Measurements from ENCODE around the gene ZNF217. TPM values are rescaled to one million over a fixed set of nuclear protein-coding genes. Genes with fewer than 3 reads are reported as not detected.
A peak's percentile ranks its signal among the peaks of the same experiment; 100 is the strongest.
"Not testable (repeated sequence)": the region's sequence is repeated elsewhere in the genome, so short reads cannot be mapped to it uniquely, and the experiment has no call there.

ZNF217 gene
- total RNA-seq, 2 experiments from 2014 or later: 83.5 to 87.4 TPM

DNA sequence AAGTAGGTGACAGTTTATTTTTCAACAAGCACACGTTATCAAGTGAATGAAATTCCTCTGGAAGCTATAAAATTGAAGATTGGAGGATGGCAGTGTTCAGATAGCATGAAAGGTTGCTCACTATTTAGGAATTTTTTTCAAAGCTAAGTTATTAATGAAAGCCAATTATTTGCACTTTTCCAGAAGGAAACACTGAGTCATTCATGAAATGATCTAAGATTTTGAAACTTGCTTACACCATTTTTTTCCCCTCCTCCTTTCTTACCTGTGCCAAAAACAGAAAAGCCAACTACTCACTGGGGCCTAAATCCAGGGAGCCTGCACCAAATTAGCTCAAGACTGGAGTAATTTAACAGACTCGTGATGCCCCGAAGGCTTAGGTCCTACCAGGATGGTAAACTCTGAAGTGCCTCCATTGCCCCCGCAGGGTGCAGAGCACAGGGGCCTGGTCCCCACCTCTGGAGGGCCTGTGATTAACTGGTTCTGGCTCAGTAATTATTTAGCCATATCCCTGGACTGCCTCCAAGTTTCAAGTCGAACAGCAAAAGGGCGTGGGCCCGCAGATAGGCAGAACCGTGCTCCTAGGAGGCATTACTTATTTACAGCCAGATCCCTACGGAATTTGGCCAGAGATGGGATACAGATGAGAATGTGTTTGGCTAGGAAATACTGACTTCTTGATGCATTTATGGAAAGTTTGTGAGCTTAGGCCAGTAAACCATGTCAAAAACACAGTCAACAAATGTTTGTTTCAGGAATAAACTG lies 28.0 kb upstream of the ZNF217 start:
- H3K27me3 Mint-ChIP-seq: no peaks in the 10 kb centered on the region
- Histone ChIP-seq H3K4me1 (ENCODE audit: insufficient read depth, low read length) (peaks cover 34% of the 10 kb centered on the region), H3K9me3 (ENCODE audit: control insufficient read depth in 1 of 2, insufficient read depth in 1 of 2, low read length in 2 of 2) (no peaks in the 10 kb centered on the region), H3K27me3 (ENCODE audit: control insufficient read depth in 1 of 2, insufficient read depth in 2 of 2, low read length in 2 of 2) (no peaks in the 10 kb centered on the region), H3K27ac (ENCODE audit: low read depth in 1 of 2, low read length in 2 of 2) (peak overlapping the region; percentile 53 to 81), H3K4me3 (ENCODE audit: low read length) (no peak overlapping the region), H3K36me3 (ENCODE audit: insufficient read depth, low read length) (no peaks in the 10 kb centered on the region)
- no peak for TF ChIP-seq CTCF (IDR thresholded peaks at IDR 0.05)
- peak overlapping the region; percentile 54 for H3K4me3 Mint-ChIP-seq
- ATAC-seq (ENCODE audit: poor library complexity) (peak; percentile 16), DNase-seq (peak in 4 of 14 experiments; percentile 19 to 31 (median 26))
- peak overlapping the region; percentile 92 for H3K27ac Mint-ChIP-seq
- no peaks in the 10 kb centered on the region for H3K36me3 Mint-ChIP-seq (ENCODE audit: low read depth)
- intact Hi-C loops (cut with DNase I, micrococcal nuclease): loop anchor here (2.0 to 5.0 kb wide), 4 partner anchors 13 to 44 kb away; no protein-coding TSS in a partner anchor
- no peaks in the 10 kb centered on the region for H3K9me3 Mint-ChIP-seq
- H3K4me1 Mint-ChIP-seq (ENCODE audit: low read depth): peaks cover 37% of the 10 kb centered on the region
- ChIA-PET CTCF (interaction anchor here (0.6 to 2.7 kb wide), 8 partner anchors 11 to 318 kb away, joined by 3 to 13 read pairs (median 4); no protein-coding TSS in a partner anchor), POLR2A (interaction anchor here (0.9 to 7.4 kb wide), 13 partner anchors 11 to 294 kb away, joined by 3 to 88 read pairs (median 5); partner anchors contain the start of gene ZNF217)

- H3K27me3 ChIP-seq (ENCODE audit: control insufficient read depth in 1 of 2, insufficient read depth in 2 of 2, low read length in 2 of 2); CTCF ChIA-PET; H3K36me3 Mint-ChIP-seq (ENCODE audit: low read depth); POLR2A ChIA-PET; ATAC-seq (ENCODE audit: poor library complexity); H3K9me3 ChIP-seq (ENCODE audit: control insufficient read depth in 1 of 2, insufficient read depth in 1 of 2, low read length in 2 of 2); H3K27ac ChIP-seq (ENCODE audit: low read depth in 1 of 2, low read length in 2 of 2); H3K36me3 ChIP-seq (ENCODE audit: insufficient read depth, low read length); intact Hi-C loops (cut with DNase I, micrococcal nuclease); H3K4me3 ChIP-seq (ENCODE audit: low read length); H3K4me3 Mint-ChIP-seq; H3K9me3 Mint-ChIP-seq; H3K27ac Mint-ChIP-seq; H3K27me3 Mint-ChIP-seq: not testable (repeated sequence)
- H3K4me1 ChIP-seq (ENCODE audit: insufficient read depth, low read length): peaks cover 28% of the 10 kb centered on the region
- H3K4me1 Mint-ChIP-seq (ENCODE audit: low read depth): peaks cover 35% of the 10 kb centered on the region
- DNase-seq: peak in 1 of 14 experiments; percentile 7
These were observed 24.9 kb upstream of the ZNF217 start for GRCh38 chr20:53618490-53619000.

GRCh38 chr20:53617791-53618489 lies 24.3 kb upstream of the ZNF217 start:
- no peak overlapping the region for H3K4me3 Mint-ChIP-seq
- ATAC-seq (ENCODE audit: poor library complexity) (no peak), DNase-seq (no peak)
- no peaks in the 10 kb centered on the region for H3K36me3 ChIP-seq (ENCODE audit: insufficient read depth, low read length)
- H3K27me3 Mint-ChIP-seq: no peaks in the 10 kb centered on the region
- H3K27ac Mint-ChIP-seq: no peak overlapping the region
- H3K27ac ChIP-seq (ENCODE audit: low read depth in 1 of 2, low read length in 2 of 2): no peak overlapping the region
- peaks cover 24% of the 10 kb centered on the region for H3K4me1 ChIP-seq (ENCODE audit: insufficient read depth, low read length)
- TF ChIP-seq CTCF (IDR thresholded peaks at IDR 0.05): no peak
- intact Hi-C loops (cut with DNase I, micrococcal nuclease): no loop called here
- H3K9me3 ChIP-seq (ENCODE audit: control insufficient read depth in 1 of 2, insufficient read depth in 1 of 2, low read length in 2 of 2): no peaks in the 10 kb centered on the region
- peaks cover 33% of the 10 kb centered on the region for H3K4me1 Mint-ChIP-seq (ENCODE audit: low read depth)
- POLR2A ChIA-PET: interaction anchor here (0.8 kb wide), 1 partner anchor 25 kb away, joined by 3 read pairs; no protein-coding TSS in a partner anchor
- no peaks in the 10 kb centered on the region for H3K36me3 Mint-ChIP-seq (ENCODE audit: low read depth)
- no peaks in the 10 kb centered on the region for H3K27me3 ChIP-seq (ENCODE audit: control insufficient read depth in 1 of 2, insufficient read depth in 2 of 2, low read length in 2 of 2)
- no peaks in the 10 kb centered on the region for H3K9me3 Mint-ChIP-seq
- CTCF ChIA-PET: no interaction called here
- no peak overlapping the region for H3K4me3 ChIP-seq (ENCODE audit: low read length)

DNA sequence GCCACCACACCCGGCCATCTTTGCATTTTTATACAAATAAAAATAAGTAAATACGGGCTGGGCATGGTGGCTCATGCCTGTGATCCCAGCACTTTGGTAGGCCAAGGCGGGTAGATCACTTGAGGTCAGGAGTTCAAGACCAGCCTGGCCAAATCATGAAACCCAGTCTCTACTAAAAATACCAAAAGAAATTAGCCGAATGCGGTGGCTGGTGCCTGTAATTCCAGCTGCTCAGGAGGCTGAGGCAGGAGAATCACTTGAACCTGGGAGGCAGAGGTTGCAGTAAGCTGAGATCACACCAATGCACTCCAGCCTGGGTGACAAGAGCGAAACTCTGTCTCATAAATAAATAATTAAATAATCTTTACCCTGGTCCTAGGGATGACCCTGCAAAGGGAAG lies 22.9 kb upstream of the ZNF217 start:
- CTCF ChIA-PET: interaction anchor here (1.0 kb wide), 1 partner anchor 26 kb away, joined by 4 read pairs; no protein-coding TSS in a partner anchor
- H3K4me1 Mint-ChIP-seq (ENCODE audit: low read depth): peaks cover 22% of the 10 kb centered on the region
- intact Hi-C loops (cut with DNase I, micrococcal nuclease); H3K36me3 ChIP-seq (ENCODE audit: insufficient read depth, low read length); H3K9me3 Mint-ChIP-seq; ATAC-seq (ENCODE audit: poor library complexity); H3K27me3 ChIP-seq (ENCODE audit: control insufficient read depth in 1 of 2, insufficient read depth in 2 of 2, low read length in 2 of 2); POLR2A ChIA-PET; H3K4me3 Mint-ChIP-seq; H3K27ac Mint-ChIP-seq; H3K27me3 Mint-ChIP-seq; H3K36me3 Mint-ChIP-seq (ENCODE audit: low read depth); H3K9me3 ChIP-seq (ENCODE audit: control insufficient read depth in 1 of 2, insufficient read depth in 1 of 2, low read length in 2 of 2); H3K4me3 ChIP-seq (ENCODE audit: low read length); H3K27ac ChIP-seq (ENCODE audit: low read depth in 1 of 2, low read length in 2 of 2): not testable (repeated sequence)
- H3K4me1 ChIP-seq (ENCODE audit: insufficient read depth, low read length): peaks cover 10% of the 10 kb centered on the region
- peak in 1 of 14 experiments; percentile 5 for DNase-seq
